Measurements from ENCODE around the gene FGD4.
"Not testable (repeated sequence)": the region's sequence is repeated elsewhere in the genome, so short reads cannot be mapped to it uniquely, and the experiment has no call there.

Gene FGD4

DNA sequence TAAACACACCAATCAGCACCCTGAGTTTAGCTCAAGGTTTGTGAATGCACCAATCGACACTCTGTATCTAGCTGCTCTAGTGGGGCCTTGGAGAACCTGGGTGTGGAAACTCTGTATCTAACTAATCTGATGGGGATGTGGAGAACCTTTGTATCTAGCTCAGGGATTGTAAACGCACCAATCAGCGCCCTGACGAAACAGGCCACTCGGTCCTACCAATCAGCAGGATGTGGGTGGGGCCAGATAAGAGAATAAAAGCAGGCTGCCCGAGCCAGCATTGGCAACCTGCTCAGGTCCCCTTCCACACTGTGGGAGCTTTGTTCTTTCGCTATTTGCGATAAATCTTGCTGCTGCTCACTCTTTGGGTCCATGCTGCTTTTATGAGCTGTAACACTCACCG lies 127.0 kb downstream of the FGD4 start:
- not testable (repeated sequence) for DNase-seq

DNA sequence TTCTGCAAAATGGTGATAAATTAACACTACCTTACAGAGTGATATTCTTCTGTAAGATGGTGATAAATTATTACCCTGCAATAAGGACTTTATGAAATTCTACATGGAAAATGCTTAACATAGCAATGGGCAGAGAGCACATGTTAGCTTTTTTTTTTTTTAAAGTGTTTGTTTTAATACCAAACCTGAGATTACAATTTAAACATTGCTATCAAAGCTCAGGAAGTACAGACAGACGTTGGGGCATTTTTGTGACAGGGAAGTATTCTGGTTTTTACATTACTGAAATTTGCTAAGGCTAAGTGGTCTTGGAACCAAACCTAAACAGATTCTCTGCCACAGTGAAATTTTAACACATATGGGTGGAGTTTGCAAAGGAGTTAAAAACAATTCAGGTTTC lies 133.1 kb downstream of the FGD4 start:
- no peak for DNase-seq

DNA sequence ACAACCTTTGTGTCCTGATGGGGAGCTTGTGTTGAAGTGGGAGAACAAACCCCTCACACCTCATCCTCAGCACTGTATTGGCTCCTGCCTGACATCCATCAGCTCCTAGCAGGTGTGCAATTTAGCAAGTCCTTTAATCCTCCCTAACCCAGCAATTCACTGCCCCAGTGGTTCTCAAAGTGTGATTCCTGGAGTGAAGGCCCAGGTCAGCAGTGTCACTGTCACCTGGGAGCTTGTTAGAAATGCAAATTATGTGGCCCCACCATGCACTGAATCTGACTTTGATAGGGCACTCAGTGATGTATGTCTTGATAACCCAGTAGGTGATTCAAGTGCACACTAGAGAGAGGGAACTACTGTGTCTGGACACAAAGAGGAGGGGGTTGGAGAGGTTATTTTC lies 133.6 kb downstream of the FGD4 start:
- no peak for DNase-seq

- not testable (repeated sequence) for DNase-seq
Observed at GRCh38 chr12:32533506-32533905, 134.1 kb downstream of the FGD4 start.

DNA sequence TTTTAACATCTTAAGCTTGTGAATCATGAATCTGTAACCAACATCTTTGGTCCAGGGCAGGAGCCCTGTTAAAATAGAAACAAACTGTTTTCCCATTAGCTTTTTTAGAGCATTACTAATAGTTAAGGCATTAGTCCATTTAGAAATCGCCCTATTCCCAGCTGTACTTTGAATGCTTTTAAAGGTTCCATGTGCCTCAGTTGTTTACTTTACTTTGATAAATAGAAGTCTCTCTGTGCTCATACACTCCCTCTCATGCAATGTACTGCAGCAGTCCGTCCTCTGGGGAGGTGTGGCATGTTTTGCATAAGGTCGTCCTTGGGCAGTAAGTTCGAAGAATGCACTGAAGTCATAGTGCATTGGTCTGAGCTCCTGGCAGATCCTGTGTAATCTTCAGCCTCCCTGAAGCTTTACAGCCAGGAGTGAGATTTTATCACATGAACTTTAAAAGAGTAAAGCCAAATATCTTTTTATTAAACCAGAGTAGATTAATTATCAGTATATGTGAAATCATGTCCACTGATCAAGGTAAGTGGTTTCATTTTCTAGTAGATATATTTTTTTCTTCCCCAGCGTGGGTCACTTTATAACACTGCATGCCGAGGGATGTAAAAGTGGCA lies 134.7 kb downstream of the FGD4 start:
- no peak for DNase-seq

- no peak for DNase-seq
Observed at GRCh38 chr12:32534698-32535097, 135.3 kb downstream of the FGD4 start.

GRCh38 chr12:32535288-32535999 lies 136.1 kb downstream of the FGD4 start:
- DNase-seq, result no peak

DNA sequence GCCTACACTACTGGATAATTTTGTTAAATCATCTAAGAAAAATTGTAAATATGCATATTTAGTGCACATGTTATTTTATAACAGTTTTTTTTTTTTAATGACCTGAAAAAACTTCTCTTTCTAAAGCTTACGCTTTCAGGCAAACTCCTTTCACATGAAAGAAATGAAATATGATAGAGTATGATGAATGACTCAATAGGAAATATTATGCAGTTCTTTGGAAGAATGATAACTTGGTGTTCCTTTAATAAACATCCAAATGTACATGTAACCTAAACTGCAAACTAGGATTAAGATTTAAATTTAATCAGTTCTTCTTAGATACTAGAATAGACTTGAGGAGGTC lies 136.6 kb downstream of the FGD4 start:
- DNase-seq, result no peak

DNA sequence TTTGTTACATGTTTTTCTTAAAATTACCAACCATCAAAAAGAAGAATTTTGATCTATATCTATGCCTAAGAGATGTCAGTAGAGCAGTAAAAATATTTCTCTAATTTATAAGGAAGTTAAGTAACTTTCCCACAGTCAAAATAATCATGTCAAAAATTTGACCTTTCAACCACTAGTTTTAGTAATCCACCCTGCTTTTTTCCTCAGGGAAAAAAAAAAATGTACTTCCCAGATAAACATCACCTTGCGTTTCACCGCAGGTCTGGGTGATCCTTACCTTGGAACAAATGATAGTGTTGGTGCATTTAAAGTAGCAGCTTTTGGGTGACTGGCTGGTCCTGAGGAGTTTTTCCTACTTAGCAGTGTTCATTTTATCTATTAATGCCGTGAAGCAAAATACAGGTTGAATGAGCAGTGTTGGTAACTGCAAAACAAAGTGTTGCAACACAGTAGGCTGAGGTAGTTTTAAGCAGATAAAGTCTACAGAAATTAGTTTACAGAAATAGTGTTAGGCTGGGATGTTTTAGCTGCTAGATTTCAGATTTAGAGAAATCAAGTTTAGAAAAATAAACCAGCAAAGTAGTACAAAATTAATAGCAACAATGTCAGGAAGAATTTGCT lies 142.5 kb downstream of the FGD4 start:
- no peak for DNase-seq

DNA sequence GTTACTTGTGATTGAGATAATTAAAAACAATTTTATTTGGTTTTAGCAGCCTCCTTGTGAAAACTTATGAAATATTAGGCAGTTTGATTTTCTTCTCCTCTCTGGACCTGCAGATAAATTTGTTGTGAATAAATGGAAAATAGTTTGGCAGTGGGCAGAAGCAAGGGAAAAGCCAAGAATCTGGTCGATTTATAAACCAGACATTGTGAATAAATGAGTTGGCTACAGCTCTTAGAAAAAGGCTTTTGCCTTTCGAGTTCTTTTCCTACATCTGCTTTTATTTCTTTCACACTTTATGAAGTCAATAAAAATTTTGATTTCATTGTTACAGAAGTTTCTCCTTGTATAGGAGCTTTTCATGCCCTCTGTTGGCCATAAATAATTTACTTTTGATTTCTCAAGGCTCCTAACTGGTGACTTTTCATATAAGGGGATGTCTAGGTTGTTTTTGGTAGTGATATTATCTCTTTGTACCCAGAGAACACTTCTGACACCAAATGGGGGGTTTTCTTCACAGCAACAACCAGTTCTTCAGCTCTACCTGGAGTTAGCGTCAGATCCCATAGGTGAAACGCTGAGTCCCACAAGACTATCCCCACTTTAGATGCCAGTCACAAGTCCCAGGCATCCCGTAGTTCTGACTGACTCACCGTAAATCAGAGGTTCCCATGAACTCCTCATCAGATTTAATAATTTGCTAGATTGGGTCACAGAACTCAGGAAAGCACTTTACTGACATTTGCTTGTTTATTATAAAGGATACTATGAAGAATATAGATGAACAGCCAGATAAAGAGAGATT lies 143.3 kb downstream of the FGD4 start:
- DNase-seq, result no peak

- DNase-seq, result no peak
Observed at GRCh38 chr12:32544893-32545292, 145.5 kb downstream of the FGD4 start.

- DNase-seq, result no peak
Observed at GRCh38 chr12:32545413-32545980, 146.1 kb downstream of the FGD4 start.

DNA sequence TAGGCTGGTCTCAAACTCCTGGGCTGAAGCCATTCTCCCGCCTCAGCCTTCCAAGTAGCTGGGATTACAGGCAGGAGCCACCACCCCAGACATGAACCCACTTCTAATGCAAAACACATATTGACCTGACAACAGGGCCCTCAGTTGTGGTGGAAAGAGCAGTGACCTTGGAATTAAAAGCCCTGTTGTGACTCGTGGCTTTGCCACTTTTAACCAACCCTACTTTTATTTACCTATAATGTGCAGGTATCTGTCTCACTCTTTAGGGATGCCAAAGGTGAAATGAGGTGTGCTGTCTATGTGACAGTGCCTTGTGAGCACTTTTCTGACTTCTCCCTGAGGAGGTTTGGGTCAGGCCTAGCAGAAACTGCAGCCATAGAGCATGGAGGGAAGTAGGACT lies 146.9 kb downstream of the FGD4 start:
- DNase-seq, result no peak

GRCh38 chr12:32548691-32549281 lies 149.4 kb downstream of the FGD4 start:
- no peak for DNase-seq

- DNase-seq, result no peak
Observed at GRCh38 chr12:32549675-32550079, 150.3 kb downstream of the FGD4 start.

DNA sequence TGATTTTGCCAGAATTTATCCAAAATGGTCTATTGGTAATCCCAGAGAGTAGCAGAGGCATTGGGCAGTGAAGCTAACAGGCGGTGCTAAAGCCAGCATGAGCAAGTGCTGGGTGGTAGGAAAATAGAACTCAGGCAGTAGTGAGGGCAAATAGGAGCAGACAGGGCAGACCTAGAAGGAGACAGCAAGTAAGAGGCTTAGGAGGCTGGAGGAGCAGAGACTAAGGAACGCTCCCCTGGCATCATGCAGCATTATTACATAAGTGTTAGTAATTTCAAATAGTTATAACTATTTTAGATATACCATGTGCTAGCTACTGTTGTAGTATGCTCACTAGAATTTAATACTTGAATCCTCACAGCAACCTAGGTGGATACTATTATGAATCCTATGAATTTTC lies 151.7 kb downstream of the FGD4 start:
- DNase-seq, result no peak

DNA sequence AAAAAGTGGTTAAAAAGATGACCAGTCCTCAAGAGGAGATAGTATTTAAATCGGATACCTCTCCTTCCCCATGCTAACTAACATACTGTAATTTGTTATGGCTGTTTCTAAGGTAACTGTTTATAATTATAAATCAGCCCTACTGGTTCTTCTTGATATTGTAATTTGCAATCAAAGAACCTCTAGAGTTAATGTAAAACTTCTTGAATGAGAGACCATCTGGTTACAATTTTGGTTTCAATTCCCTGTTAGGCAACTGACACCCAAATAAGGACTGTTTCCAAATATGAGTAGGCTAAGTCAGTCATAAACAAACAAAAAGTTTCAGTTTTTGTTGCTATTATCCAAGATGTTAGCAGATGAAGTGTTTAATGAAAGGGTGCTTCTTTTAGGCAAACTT lies 159.5 kb downstream of the FGD4 start:
- no peak for DNase-seq

- DNase-seq, result no peak
Observed at GRCh38 chr12:32559434-32559833, 160.1 kb downstream of the FGD4 start.

GRCh38 chr12:32560520-32560919 lies 161.2 kb downstream of the FGD4 start:
- no peak for DNase-seq

DNA sequence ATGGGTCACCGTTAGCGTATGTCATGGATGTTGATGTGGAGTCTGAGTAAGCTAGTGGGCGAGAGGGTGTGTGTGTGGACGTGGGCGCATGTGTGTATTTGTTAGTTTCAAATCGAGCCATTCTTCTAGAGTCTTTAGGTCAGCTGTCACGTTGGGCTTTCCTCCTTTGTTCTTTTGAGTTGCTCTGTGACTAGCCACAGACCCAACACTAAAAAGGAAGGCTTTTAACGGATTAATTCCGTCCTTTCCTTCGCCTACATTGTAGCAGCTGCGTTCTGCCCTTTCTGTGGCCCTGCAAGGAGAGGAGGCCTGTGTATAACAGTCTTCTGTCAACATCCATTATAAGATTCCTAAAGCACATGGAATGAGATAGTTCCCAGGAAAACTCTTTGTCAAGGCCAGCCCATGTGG lies 162.6 kb downstream of the FGD4 start:
- DNase-seq, result no peak

- not testable (repeated sequence) for DNase-seq
Observed at GRCh38 chr12:32562413-32562812, 163.1 kb downstream of the FGD4 start.

GRCh38 chr12:32566663-32567295 lies 167.4 kb downstream of the FGD4 start:
- DNase-seq, result no peak

Measured in activated CD4-positive, alpha-beta T cell treated with anti-CD3 and anti-CD28 coated beads, Interleukin-2, amount 50 U/mL, for 1 hour (primary cell).